NCI-H2081 (cell line): ENCODE measurements around the gene ATP9B.
"Not testable (repeated sequence)": the region's sequence is repeated elsewhere in the genome, so short reads cannot be mapped to it uniquely, and the experiment has no call there.

Experiments used
- DNase-seq, 2 experiments: peaks; one replicate each; lab custom pipeline; 2025; lab: John Stamatoyannopoulos, UW

ATP9B gene

DNA sequence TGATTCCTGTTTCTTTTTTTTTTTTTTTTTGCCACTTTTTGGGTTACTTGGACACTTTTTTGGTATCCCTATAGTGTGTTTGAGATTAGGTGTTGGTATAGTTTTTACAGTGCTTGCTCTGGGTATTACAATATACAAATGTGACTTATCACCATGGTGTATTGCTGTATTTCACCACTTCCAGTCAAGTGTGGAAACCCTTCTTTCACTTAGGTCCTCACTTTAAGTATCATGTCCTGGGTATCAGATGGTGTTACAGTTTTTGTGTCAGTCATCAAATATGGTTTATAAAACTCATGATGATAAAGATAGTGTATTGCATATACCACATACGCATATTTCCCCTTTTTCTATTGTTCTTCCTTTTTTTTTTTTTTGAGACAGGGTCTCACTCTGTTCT lies 1.8 kb downstream of the ATP9B start:
- DNase-seq, result no peak

- DNase-seq, result no peak
Observed at GRCh38 chr18:79071503-79072210, 2.5 kb downstream of the ATP9B start.

DNA sequence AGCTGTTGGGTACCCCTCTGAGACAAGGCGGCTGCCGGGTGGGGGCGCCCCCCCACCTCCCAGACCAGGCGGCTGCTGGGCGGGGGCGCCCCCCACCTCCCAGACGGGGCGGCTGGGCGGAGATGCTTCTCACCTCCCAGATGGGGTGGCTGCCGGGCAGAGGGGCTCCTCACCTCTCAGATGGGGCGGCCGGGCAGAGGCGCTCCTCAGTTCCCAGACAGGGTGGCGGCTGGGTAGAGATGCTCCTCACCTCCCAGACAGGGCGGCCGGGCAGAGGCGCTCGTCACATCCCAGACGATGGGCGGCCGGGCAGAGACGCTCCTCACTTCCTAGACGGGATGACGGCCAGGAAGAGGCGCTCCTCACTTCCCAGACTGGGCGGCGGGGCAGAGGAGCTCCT lies 3.5 kb downstream of the ATP9B start:
- DNase-seq, result not testable (repeated sequence)

DNA sequence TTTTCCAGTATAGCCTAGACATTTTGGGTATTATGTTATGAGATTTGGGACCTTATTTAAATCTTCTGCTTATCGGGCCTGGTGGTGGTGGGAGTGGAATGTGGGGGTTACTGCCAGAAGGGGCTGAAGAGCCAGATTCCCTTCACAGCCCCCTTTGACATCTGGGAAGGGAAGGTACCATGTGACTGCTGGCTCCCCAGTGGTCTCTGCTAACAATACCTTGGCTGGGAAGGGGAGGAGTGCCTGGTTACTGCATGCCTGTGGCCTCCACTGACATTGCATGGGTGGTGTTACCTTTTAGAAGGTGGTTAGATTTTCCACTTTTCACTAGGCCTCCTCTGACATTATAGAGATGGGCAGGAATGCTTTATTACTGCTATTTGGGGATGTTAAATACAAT lies 8.0 kb downstream of the ATP9B start:
- no peak for DNase-seq

DNA sequence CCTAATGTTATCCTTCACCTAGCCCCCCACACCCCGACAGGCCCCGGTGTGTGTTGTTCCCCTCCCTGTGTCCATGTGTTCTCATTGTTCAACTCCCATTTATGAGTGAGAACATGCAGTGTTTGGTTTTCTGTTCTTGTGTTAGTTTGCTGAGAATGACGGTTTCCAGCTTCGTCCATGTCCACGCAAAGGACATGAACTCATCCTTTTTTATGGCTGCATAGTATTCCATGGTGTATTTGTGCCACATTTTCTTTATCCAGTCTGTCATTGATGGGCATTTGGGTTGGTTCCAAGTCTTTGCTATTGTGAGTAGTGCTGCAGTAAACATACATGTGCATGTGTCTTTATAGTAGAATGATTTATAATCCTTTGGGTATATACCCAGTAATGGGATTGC lies 9.6 kb downstream of the ATP9B start:
- not testable (repeated sequence) for DNase-seq

GRCh38 chr18:79092874-79093273 lies 23.7 kb downstream of the ATP9B start:
- no peak for DNase-seq

DNA sequence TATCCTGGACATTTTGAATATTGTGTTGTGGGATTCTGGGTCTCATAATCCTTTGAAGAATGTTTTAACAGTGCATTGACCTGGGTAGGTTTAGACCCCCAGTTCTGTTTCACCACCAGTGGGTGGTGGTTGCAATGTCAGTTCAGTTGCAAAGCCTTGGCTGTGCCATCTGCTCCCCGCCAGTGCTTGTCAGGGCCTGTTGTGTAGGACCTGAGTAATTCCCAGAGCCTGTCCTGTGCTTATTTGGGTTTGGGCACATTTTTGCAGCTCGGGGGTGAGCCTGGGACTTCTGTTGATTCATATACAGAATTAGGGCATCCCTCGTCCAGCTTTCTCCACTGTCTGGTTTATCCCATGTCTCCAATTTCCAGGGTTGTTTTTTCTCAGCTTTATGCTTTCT lies 24.8 kb downstream of the ATP9B start:
- no peak for DNase-seq

- DNase-seq, result no peak
Observed at GRCh38 chr18:79095216-79095615, 26.0 kb downstream of the ATP9B start.

DNA sequence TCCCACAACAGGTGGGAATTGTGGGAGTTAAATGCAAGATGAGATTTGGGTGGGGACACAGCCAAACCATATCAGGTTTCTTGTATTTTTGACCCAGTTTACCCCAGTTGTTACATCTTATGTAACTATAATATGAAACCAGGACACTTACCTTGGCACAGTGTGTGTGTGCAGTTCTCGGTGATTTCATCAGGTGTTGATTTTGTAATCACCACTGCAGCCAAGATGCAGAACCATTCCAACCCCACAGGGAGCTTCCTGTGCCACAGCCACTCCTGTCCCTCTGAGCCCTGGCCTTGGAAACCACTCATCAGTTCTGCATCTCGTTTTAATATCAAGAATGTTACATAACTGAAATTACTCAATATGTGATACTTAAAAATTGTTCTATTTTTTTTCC lies 31.8 kb downstream of the ATP9B start:
- no peak for DNase-seq

- DNase-seq, result no peak
Observed at GRCh38 chr18:79102886-79103285, 33.7 kb downstream of the ATP9B start.

DNA sequence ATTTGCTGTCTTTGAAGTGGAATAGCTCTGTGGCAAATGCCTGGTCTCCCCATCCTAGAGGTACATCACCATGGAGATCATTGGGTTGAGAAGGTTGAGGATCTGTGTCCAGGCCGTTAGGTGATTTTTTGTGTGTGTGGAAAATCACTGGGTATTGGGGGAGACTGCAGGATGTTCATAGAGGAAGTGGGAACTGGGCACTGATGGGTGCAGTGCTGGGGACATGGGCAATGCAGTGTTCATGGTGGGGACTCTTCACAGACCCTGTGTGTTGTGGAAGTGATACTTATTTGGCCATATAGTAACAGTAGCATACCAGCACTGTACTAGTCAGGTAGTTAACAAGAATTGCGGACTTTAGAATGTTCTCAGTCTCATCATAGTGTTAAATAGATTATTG lies 34.9 kb downstream of the ATP9B start:
- DNase-seq, result no peak

GRCh38 chr18:79105455-79105854 lies 36.3 kb downstream of the ATP9B start:
- no peak for DNase-seq

GRCh38 chr18:79106084-79106483 lies 36.9 kb downstream of the ATP9B start:
- no peak for DNase-seq

GRCh38 chr18:79107886-79108285 lies 38.7 kb downstream of the ATP9B start:
- DNase-seq, result no peak

GRCh38 chr18:79108549-79109215 lies 39.5 kb downstream of the ATP9B start:
- DNase-seq, result no peak

DNA sequence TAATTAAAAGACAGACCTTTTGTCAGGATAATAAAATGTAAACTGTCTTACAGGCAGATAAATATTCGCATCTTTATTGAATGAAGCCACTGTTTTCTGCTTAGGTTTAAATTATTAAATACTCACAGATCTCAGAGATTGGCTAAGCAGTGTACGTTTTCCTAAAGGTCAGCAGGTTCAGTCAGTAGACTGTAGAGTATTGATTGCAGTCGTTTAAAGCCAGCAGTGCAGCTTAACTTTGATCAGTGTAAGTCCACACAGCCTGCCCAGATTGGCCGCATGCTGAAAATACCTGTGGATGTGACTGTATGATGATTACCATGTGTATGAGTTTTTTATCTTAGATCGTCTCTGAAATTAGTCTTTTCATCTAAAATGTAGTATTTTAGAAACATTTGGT lies 42.3 kb downstream of the ATP9B start:
- DNase-seq, result no peak

DNA sequence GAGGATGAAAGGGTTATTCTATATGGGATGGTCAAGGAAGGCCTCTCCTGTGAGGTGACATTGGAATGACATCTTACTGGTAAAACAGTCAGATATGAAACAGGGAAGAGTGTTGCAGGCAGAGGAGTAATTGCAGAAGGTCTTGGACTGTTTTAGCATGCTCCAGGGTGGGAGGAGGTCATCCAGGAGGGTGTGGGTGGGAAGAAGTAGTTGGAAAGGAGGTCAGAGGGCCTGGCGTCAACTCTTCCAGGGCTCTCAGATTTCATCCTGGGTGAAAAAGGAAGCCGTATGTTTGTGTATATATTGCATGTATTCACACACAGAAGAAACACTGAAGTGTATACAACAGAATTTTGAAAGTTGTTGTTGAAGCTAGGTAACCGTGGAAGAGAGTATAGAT lies 48.2 kb downstream of the ATP9B start:
- no peak for DNase-seq

DNA sequence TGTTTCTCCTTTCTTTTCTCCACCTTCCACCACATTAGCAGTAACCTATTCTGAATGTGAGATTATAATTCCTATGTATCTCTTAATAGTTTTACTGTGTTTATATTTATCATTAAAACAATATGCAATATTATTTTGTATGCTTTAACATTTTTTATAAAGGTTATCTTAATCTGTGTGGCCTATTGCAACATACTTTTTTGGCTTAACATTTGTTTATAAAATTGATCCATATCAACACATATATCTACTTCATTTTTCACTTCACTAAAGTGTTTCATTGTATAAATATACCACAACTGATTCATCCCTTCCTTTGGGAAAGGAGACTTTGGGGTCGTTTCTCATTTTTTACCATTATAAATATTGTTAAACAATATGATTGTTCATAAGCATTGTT lies 48.6 kb downstream of the ATP9B start:
- no peak for DNase-seq

GRCh38 chr18:79118797-79119196 lies 49.6 kb downstream of the ATP9B start:
- DNase-seq, result no peak

- no peak for DNase-seq
Observed at GRCh38 chr18:79121746-79122474, 52.7 kb downstream of the ATP9B start.

- DNase-seq, result no peak
Observed at GRCh38 chr18:79123948-79124347, 54.8 kb downstream of the ATP9B start.

- DNase-seq, result no peak
Observed at GRCh38 chr18:79129120-79129519, 59.9 kb downstream of the ATP9B start.

- DNase-seq, result no peak
Observed at GRCh38 chr18:79133724-79134123, 64.5 kb downstream of the ATP9B start.
